ENCODE data around the gene C1orf159.

C1orf159 gene

GRCh38 chr1:1117469-1117831 lies 1.6 kb upstream of the C1orf159 start:
- DNase-seq: peak in 1 of 2 donors; percentile 66
- TF ChIP-seq CTCF (IDR thresholded peaks at IDR 0.05): no peak
- intact Hi-C loops (cut with DNase I; ENCODE audit: low total_unique reads): no loop called here
- no peak overlapping the region for H3K27ac ChIP-seq
- no peak overlapping the region for H3K4me3 ChIP-seq
- H3K9me3 ChIP-seq: peaks cover 0 to 5% (median 0%) of the 10 kb centered on the region in 3 donors
- H3K4me1 ChIP-seq: peaks cover 0 to 26% (median 17%) of the 10 kb centered on the region in 4 donors
- peaks cover 0 to 39% of the 10 kb centered on the region in 2 donors for H3K27me3 ChIP-seq
- peaks cover 0 to 11% (median 4%) of the 10 kb centered on the region in 3 donors for H3K36me3 ChIP-seq

GRCh38 chr1:1116701-1117468 lies 996 bp upstream of the C1orf159 start:
- H3K4me3 ChIP-seq: peak overlapping the region; percentile 67 to 99
- DNase-seq: peak; percentile 21 to 67
- TF ChIP-seq CTCF (IDR thresholded peaks at IDR 0.05): no peak
- H3K9me3 ChIP-seq: peaks cover 0 to 5% (median 0%) of the 10 kb centered on the region in 3 donors
- peaks cover 0 to 20% (median 15%) of the 10 kb centered on the region in 4 donors for H3K4me1 ChIP-seq
- no peak overlapping the region for H3K27ac ChIP-seq
- H3K36me3 ChIP-seq: peaks cover 0 to 13% (median 4%) of the 10 kb centered on the region in 3 donors
- intact Hi-C loops (cut with DNase I; ENCODE audit: low total_unique reads): no loop called here
- peaks cover 0 to 36% of the 10 kb centered on the region in 2 donors for H3K27me3 ChIP-seq

GRCh38 chr1:1115136-1115785 lies 628 bp downstream of the C1orf159 start:
- Histone ChIP-seq H3K36me3 (peaks cover 0 to 19% (median 4%) of the 10 kb centered on the region in 3 donors), H3K27me3 (peaks cover 0 to 20% of the 10 kb centered on the region in 2 donors), H3K27ac (peak overlapping the region; percentile 73 to 84), H3K4me3 (peak overlapping the region; percentile 67 to 99), H3K4me1 (peaks cover 0 to 16% (median 13%) of the 10 kb centered on the region in 4 donors), H3K9me3 (peaks cover 0 to 5% (median 0%) of the 10 kb centered on the region in 3 donors)
- TF ChIP-seq CTCF (IDR thresholded peaks at IDR 0.05): no peak
- intact Hi-C loops (cut with DNase I; ENCODE audit: low total_unique reads): no loop called here
- peak in 1 of 2 donors; percentile 58 for DNase-seq

GRCh38 chr1:1114431-1114830 lies 1.5 kb downstream of the C1orf159 start:
- H3K9me3 ChIP-seq: peaks cover 0 to 5% (median 0%) of the 10 kb centered on the region in 3 donors
- H3K36me3 ChIP-seq: peaks cover 0 to 19% (median 4%) of the 10 kb centered on the region in 3 donors
- peaks cover 0 to 15% of the 10 kb centered on the region in 2 donors for H3K27me3 ChIP-seq
- H3K27ac ChIP-seq: no peak overlapping the region
- intact Hi-C loops (cut with DNase I; ENCODE audit: low total_unique reads): no loop called here
- DNase-seq: peak in 1 of 2 donors; percentile 58
- H3K4me3 ChIP-seq: no peak overlapping the region
- peaks cover 0 to 16% (median 13%) of the 10 kb centered on the region in 4 donors for H3K4me1 ChIP-seq
- no peak for TF ChIP-seq CTCF (IDR thresholded peaks at IDR 0.05)

- H3K4me1 ChIP-seq: peaks cover 0 to 16% (median 13%) of the 10 kb centered on the region in 4 donors
- TF ChIP-seq CTCF (IDR thresholded peaks at IDR 0.05): no peak
- H3K4me3 ChIP-seq: no peak overlapping the region
- intact Hi-C loops (cut with DNase I; ENCODE audit: low total_unique reads): no loop called here
- H3K27ac ChIP-seq: no peak overlapping the region
- peaks cover 0 to 5% (median 0%) of the 10 kb centered on the region in 3 donors for H3K9me3 ChIP-seq
- peak in 1 of 2 donors; percentile 46 for DNase-seq
- peaks cover 0 to 19% (median 4%) of the 10 kb centered on the region in 3 donors for H3K36me3 ChIP-seq
- peaks cover 0 to 3% of the 10 kb centered on the region in 2 donors for H3K27me3 ChIP-seq
These were observed 3.5 kb downstream of the C1orf159 start for GRCh38 chr1:1112237-1112985.

Measured in tibial artery (tissue), 4 donors.